ENCODE measurements around the gene PTPRN2. TPM values are rescaled to one million over a fixed set of nuclear protein-coding genes. Genes with fewer than 3 reads are reported as not detected.

The PTPRN2 gene
- total and polyA plus RNA-seq, 2 of the 8 experiments (the other 6 are each of a cell fraction or from before 2014, with no cell fraction given): 2.6 to 4.5 TPM

GRCh38 chr7:157763279-157764000, 824.2 kb downstream of the PTPRN2 start (continued):
- no peak for TF ChIP-seq TCF12 (IDR thresholded peaks at IDR 0.05; ENCODE audit: low read depth, low read length)
- TF ChIP-seq CREB1 (IDR thresholded peaks at IDR 0.05): no peak
- no peak for TF ChIP-seq SP2 (IDR thresholded peaks at IDR 0.05; ENCODE audit: low read length)
- no peak for TF ChIP-seq SIRT6 (IDR thresholded peaks at IDR 0.05; ENCODE audit: low read length)
- TF ChIP-seq ATF3 (IDR thresholded peaks at IDR 0.05; ENCODE audit: insufficient read depth, low read depth, low read length): no peak
- TF ChIP-seq CHD1 (IDR thresholded peaks at IDR 0.05; ENCODE audit: low read depth, low read length): no peak

Measured in H1 (cell line).